ENCODE results near the gene SIN3B.

Gene SIN3B

GRCh38 chr19:16829822-16830289 lies 658 bp downstream of the SIN3B start:
- DNase-seq = no peak

GRCh38 chr19:16830679-16831078 lies 1.5 kb downstream of the SIN3B start:
- DNase-seq = no peak

GRCh38 chr19:16831531-16831930 lies 2.3 kb downstream of the SIN3B start:
- DNase-seq = no peak

- no peak for DNase-seq
Observed at GRCh38 chr19:16834747-16835146, 5.5 kb downstream of the SIN3B start.

- no peak for DNase-seq
Observed at GRCh38 chr19:16836115-16837034, 7.2 kb downstream of the SIN3B start.

- DNase-seq = no peak
Observed at GRCh38 chr19:16837035-16837362, 7.8 kb downstream of the SIN3B start.

DNA sequence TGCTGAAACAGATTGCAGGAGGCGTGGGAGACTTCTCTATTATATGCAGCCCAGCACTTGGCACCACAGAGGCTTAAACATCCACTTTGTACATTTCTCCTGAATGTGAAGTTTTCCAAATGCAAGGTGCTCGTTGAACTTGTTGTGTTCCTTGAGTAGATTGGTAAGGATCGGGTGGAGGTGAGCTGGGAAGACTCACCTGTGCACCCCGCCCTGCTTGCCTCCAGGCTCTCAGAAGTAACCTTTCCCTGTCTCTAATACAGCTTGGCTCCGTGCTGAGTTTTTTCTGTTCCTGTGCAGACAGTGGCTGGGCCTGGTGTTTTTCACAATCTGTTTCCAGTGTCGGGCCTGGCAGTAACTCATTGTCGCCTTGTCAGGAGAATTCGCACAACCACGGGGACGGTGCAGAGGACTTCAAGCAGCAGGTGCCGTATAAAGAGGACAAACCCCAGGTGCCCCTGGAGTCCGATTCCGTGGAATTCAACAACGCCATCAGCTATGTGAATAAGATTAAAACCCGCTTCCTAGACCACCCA lies 12.3 kb downstream of the SIN3B start:
- no peak for DNase-seq

DNA sequence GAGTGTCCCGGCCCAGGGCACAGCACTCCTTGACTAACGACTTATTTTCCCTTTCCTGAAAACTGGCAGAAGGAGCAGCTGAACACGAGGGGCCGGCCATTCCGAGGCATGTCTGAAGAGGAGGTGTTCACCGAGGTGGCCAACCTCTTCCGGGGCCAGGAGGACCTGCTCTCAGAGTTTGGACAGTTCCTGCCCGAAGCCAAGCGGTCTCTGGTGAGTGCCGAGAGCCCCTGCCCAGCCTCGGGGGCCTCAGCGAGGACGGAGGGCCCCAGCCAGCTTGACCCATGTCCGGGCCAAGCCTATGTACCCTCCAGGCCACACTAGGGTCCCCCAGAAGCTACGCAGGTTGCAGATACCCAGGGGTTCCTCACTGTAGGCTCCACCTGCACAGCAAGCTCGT lies 17.7 kb downstream of the SIN3B start:
- DNase-seq = no peak

GRCh38 chr19:16847430-16847829 lies 18.2 kb downstream of the SIN3B start:
- no peak for DNase-seq

- no peak for DNase-seq
Observed at GRCh38 chr19:16849168-16849567, 20.0 kb downstream of the SIN3B start.

GRCh38 chr19:16850133-16850532 lies 20.9 kb downstream of the SIN3B start:
- no peak for DNase-seq

- no peak for DNase-seq
Observed at GRCh38 chr19:16851031-16851712, 22.0 kb downstream of the SIN3B start.

DNA sequence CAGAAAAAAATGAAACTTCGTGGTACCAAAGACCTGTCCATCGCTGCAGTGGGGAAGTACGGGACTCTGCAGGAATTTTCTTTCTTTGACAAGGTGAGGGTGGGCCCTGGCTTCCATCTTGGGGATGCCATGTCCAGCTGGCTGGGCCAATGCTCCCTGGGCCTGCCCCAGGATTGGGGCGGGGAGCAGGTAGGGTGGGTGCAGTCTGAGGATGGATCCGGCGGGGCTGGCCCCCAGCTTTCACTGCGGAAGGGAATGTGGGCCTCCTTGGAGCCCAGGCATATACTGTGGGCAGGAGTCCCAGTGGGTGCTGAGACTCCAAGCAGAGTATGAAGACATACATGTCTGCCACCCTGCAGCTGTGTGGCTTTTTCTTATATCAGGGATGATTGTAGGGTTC lies 23.9 kb downstream of the SIN3B start:
- no peak for DNase-seq

- no peak for DNase-seq
Observed at GRCh38 chr19:16856091-16856490, 26.9 kb downstream of the SIN3B start.

GRCh38 chr19:16859626-16860025 lies 30.4 kb downstream of the SIN3B start:
- no peak for DNase-seq

DNA sequence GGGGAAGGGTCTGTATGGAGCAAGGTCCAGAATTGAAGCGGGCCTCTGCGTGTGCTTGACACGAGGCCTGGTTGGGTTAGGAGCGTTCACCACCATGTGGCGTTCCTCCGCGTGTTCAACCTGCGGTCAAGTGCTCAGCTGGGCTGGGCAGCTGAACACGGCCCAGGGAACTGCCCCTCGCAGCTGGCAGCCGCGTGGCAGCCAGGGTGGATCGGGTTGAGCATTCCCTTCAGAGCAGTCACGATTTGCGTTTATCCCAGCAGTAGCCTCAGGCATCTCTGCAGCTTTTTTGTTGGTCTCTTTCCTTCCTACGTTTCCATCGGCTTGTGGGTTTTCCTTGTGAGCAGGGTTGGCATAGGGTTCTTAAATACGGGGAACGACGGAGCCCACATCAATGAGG lies 30.9 kb downstream of the SIN3B start:
- DNase-seq = no peak

- no peak for DNase-seq
Observed at GRCh38 chr19:16861011-16861410, 31.8 kb downstream of the SIN3B start.

DNA sequence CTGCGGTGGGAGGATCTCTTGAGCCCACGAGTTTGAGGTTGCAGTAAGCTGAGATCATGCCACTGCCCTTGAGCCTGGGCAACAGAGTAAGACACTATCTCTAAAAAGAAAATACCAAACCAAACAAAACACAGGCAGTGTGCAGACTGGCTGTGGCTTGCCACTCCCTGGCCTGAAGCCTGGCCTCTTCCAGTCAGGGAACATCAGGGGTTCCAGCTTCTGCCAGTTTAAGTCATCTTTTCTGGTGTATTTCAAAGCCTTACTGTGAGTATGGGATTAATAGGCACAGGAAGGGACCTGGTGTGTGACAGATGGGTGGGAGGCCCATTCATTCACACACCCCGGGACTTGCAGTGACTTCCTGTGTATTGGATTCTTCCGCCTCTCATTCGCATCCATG lies 32.6 kb downstream of the SIN3B start:
- DNase-seq = no peak

- DNase-seq = no peak
Observed at GRCh38 chr19:16862826-16863415, 33.7 kb downstream of the SIN3B start.

DNA sequence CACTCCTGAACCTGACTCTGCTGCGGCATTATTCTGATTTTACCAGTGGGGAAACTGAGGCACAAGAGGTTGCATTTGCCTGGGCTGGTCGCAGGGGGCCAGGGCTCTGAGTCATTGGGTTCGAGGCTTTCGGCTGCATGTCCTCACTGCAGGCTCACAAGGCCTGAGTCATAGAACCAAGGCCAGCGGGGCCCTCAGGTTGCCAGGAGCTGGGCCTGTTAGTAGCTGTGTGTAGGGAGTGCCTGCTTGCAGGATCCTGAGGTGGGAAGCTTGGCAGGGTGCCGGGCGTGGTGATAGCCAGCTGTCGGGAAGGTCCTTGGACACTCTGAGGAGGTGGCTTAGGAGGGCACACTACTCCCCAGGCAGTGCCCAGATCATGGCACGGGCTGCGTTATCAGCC lies 38.0 kb downstream of the SIN3B start:
- DNase-seq = no peak

DNA sequence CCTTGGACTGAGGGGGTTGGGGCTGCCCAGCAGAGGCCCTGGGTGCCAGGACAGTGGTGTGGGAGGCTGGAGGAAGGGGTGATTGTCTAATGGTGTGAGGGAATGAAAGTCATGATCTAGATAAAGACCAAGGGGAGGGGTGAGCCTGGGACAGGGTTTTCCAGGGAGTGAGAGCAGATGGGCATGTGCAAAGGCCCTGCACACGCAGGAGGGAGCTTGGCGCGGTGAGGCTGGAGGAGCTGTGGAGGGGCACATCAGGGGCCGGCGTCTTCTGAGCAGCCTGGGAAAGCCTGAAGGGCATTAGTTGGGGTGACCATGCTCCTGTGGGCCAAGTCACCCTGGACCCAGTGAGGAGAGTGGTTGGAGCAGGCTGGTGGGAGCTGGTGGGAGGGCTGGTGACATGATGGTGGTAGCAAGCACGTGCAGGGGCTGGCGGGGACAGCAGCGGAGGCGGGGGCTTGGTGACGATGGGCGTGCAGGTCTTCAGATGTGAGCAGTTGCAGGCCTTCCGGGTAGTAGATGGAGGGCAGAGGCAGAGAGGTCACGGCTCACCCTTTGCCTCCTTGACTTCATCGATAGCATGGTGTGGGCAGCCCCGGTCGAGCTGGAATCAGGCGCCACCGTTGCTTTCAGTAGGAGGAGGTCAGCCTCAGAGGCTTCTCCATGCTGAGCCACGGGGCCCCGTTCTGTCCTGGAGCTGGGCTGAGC lies 39.4 kb downstream of the SIN3B start:
- DNase-seq = no peak

- DNase-seq = no peak
Observed at GRCh38 chr19:16869331-16869972, 40.3 kb downstream of the SIN3B start.

GRCh38 chr19:16871871-16872270 lies 42.7 kb downstream of the SIN3B start:
- DNase-seq = no peak

All from NCI-H1417 (cell line).